GM23248 (cell line): Measurements from ENCODE around the gene ZNF205.

Source experiments
- EZH2 ChIP-seq: fragments of 200-600 bp; sonication (generic); IDR thresholded peaks from 2 replicates; pipeline ENCODE4 v1.6.1; 2018; ENCODE audit warnings: antibody characterized with exemption, mild to moderate bottlenecking; ENCODE audit not compliant: insufficient read depth, poor library complexity, severe bottlenecking
- EZH2phosphoT487 ChIP-seq: fragments of 200-600 bp; sonication (generic); IDR thresholded peaks from 2 replicates; pipeline ENCODE4 v1.6.1; 2018; ENCODE audit warnings: antibody characterized with exemption, moderate library complexity, mild to moderate bottlenecking, low read depth; ENCODE audit not compliant: insufficient read depth

DNA sequence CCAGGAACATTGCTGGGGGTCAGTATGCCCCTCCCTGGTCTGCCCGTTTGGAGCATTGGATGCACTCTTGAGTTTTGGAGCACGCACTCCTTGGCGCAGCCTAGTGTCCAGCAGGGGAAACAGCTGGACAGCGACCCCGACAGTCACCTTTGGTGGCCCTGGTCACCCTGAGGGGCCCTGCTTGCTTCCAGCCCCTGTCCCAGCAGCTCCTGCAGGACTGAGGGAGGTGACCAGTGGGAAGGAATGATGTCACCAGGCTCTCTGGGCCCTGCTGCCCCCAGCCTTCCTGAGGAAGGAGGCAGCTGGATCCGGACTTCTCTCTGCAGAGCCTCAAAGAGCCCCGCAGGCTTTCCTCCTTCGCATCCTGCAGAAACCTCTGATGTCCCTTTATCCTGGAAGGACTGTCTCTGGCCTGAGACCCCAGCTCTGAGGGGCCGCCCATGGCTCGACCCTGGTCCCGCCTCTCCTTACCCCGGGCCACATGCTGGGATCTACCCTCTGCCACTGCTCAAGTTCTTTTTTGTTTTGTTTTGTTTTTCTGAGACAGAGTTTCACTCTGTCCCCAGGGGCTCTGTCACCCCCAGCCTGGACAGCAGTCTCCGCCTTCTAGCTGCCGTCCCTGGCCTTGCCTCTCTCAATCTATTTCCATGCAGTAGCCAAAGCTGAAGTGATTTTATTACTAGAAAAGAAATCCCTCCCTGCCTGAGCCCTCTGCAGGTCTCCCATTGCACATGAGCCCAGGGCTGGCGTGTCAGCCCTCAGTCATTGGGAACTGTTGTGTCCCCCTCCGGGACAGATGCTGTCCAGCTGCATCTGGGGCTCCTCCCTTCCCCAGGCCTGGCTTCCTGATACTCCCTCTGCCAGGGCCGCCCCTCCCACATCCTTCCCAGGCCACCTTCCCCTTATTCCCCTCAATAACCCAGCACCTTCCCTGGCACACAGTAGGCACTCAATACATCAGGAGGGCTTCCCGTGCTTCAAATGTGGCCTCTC lies 24.8 kb upstream of the ZNF205 start:
- no peak for TF ChIP-seq EZH2phosphoT487
- no peak for TF ChIP-seq EZH2
